GM21526 (cell line): Measurements from ENCODE around the gene GBGT1.
"Not testable (repeated sequence)": the region's sequence is repeated elsewhere in the genome, so short reads cannot be mapped to it uniquely, and the experiment has no call there.

Source experiments
- ATAC-seq: cut with Tn5 transposase; IDR thresholded peaks from one replicate; pipeline ENCODE4 v1.9.1; 2021; ENCODE audit warnings: moderate library complexity; ENCODE audit not compliant: unreplicated experiment, low FRiP score

The GBGT1 gene

DNA sequence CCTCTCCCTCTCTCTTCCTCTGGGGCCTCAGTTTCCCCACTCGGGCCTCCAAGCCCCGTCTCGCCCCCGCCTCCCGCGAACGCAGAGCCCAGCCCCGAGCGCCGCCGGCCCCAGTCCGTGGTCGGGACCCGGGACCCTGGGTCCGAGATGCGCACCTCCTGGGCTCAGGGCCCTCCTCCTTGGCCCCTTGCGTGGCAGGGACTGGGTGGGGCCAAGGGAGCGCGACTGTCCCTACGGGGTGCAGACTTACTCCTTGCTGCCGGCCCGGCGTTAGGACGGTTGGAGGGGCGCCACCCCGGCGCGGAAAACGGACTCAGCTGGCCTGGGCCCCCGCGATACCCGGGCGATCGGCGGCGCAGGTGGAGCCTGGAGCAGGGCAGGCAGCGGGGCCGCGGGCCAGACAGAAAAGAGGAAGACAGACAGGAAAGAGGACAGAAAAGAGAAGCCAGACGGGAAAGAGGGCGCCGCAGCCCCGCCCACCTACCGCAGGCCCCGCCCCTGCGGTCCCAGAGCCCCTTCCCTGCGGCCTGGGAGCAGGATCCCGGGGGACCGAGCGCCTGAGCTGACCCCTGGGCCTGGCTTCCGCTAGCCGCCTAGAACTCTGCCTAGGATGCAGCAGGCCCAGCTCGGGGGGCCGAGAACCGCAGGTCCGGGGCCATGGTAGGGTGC, at the start of gene GBGT1:
Gene GBGT1 (minus strand): TSS at position 411 of the 669 bp plus-strand sequence. CDS start 1,502 bp downstream, outside the sequence.
- ATAC-seq = no peak

GRCh38 chr9:133210609-133211008, 46.9 kb upstream of the GBGT1 start:
- ATAC-seq = no peak

GRCh38 chr9:133210202-133210532, 46.5 kb upstream of the GBGT1 start:
- no peak for ATAC-seq

DNA sequence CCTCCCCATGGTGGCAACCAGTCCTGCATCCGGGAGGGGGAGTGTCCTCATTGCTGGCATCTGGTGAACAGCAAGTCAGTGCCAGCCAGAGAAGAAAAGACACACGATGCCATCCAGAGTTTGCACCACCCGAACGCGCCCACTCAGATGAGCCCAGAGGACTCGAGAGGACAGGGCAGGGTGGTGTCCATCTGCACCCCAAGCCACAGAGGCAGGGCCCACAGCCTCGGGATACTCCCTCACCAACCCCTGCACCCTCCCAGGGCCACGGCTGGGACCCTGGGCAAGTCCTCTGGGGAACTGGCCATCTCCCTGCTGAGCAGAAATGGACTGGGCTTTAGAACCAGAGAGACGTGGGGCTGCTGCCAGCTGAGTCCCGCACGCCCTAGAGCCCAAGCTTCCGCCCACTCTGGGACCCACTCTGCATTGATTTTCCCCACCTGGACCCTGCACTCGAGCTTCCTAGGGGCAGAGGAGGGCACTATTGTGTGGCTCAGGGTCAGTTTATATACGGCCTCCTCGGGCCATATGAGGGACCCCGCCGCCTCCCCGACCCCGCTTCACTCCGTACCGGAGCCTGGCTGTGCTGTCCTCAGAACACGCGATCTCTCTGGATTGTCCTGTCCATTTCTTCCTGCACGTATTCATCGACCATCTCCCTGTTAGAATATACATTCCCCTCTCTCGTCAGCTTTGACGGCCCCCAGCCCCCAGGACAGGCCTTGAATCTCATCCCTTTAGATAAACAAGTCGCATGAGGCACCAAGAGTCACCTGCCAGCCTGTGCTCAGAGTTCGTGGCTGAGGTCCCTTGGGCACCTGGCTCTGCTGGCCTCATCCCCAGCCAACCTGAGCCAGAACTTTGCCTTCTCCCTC, 45.9 kb upstream of the GBGT1 start:
- ATAC-seq = not testable (repeated sequence)

DNA sequence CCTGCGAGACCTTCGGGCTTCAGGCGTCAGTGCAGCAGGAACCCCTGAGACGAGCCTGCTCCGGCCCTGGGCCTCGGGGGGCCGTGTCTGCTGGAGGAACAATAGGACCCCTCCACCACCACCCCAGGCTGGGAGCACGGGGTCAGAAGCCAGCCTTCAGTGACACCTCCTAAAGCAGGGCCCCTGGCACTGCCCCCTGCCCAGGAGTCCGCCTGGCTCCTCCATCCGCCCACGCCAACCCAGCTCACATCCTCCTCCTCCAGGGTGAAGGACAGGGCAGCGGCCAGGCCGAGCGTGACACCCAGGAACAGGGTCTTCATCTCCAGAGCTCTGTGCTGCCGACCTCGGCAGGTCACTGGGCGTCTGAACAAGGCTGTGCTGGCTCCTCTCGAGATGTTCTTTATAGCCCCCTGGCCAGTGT, 45.2 kb upstream of the GBGT1 start, which contains the start of gene OBP2B:
Gene OBP2B (minus strand): TSS at position 371 of the 421 bp plus-strand sequence. CDS start 51 bp downstream, at position 320.
- not testable (repeated sequence) for ATAC-seq

GRCh38 chr9:133208171-133208879, 44.6 kb upstream of the GBGT1 start:
- ATAC-seq = not testable (repeated sequence)

GRCh38 chr9:133207540-133208170, 43.9 kb upstream of the GBGT1 start:
- no peak for ATAC-seq

DNA sequence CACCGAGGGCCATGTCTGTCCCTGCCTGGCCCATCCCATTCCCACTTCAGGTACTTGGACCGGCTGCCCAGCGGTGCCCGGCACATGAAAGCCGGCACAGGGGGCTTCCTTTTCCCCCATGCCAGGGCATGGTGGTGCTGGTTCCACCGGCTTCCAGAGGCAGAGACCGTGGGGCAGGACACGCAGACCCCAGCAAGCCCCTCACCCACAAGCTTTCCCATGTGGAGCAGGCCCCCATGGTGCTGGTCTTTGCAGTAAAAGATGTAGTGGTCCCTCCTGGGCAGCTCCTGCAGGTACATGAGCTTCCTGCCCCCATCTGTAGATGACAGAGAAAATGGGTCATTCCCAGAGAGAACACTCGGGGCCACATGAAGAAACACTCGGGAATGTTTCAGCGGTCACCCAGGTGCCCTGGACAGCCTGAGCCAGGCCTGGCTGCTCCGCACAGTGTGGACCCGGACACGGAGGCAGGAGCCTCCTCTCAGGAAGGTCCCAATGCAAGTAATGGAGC, 43.4 kb upstream of the GBGT1 start:
- ATAC-seq = no peak

DNA sequence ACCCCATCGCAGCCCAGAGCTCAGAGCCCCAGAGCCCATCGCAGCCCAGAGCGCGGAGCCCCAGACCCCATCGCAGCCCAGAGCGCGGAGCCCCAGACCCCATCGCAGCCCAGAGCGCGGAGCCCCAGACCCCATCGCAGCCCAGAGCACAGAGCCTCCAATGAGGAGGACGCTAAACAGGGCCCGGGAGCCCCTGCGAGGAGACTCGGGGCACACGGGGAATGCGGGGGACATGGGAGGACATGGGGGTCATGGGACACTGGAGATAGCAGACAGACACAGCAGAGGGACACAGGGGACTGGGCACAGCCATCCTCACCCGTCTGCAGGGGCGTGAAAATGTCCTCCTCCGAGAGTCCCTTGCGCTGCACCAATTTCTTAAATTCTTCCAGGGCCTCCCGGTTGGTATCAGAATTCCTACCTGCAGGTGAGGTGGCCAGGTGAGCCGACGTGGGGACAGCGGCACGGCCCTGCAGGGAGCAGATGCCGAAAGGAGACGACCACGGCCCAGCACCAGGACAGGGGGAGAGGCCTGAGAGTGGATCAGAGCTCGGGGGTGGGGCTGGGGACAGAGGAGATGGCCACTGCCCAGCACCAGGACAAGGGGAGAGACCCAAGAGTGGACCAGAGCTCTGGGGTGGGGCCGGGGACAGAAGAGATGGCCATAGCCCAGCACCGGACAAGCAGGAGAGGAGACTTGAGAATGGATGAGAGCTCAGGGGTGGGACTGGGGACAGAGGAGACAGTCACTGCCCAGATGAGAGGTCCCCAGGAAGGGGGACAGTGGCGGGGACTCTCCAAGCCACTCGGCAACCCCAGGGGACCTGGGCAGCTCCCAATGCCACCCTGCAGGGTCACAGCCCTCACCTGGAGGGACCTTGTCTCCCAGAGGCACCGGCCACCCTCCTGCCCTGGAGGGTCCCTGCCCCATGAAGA, 42.5 kb upstream of the GBGT1 start:
- no peak for ATAC-seq

DNA sequence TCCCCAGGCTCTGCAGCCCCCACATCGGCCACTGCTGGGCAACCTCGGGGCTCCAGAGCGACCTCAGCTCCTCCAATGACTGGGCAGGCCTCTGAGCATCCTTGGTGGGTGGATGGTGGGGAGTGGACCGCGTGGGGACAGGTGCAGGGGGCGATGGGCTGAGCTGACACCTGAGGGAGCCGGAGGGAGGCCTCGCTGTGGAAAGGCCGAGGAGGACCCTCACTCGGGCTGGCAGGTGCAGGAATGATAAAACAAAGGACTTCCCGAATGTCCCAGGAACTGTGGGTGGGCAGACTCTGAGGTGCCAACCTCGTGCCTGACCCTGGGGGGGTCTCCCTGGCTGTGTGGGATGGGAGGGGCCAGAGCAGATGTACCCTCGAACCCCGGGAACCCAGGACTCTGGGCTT, 41.8 kb upstream of the GBGT1 start:
- ATAC-seq = not testable (repeated sequence)

DNA sequence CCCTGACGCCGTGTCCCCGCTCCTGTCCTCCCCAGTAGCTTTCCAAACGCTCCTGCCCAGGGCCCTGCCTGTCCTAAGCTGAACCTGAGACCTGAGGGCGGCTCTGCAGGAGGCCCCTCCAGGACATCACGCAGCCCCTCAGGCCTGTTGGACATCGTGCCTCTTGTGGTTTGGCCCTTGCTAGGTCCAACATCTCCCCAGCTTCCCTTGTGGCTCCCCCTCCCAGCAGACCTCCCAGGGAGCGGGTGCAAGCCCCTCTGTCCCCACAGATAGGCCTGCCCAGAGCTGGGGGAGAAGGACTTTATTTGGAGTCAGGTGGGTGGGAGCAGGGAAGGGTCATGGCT, 41.3 kb upstream of the GBGT1 start:
- no peak for ATAC-seq

DNA sequence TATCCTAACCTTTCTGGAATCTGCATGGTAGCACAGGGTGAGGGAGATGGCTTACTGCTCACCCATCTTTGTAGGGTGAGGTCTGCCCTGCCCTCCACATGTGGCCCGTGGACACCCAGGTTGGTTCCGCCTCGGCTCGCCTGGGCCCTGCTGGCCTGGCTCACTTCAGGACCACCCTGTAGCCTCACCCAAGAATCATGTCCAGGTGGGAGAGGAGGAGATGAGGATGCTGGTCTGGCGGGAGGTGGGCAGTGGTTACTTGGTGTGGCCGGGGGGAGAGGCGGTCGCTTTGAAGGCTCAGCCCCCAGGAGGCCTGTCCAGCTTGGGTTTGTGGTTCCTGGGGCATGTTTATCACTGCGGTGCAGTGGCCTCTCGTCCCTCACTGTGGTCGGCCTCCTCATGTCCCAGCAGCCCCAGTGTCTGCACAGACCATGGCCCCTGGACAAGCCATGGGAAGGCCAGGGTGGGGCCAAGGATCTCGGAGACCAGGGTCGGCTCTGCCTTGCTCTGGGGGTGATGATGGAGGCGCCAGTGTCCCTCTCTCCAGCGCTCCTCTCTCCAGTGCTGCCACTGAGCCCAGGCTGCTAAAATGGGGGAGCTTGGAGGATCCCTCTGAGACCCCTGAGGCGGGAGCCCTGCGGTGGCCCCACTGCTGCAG, 40.8 kb upstream of the GBGT1 start:
- ATAC-seq = no peak

- no peak for ATAC-seq
Observed at GRCh38 chr9:133203506-133204075, 39.9 kb upstream of the GBGT1 start.

- ATAC-seq = no peak
Observed at GRCh38 chr9:133202688-133203453, 39.2 kb upstream of the GBGT1 start.

- ATAC-seq = no peak
Observed at GRCh38 chr9:133202145-133202513, 38.4 kb upstream of the GBGT1 start.

DNA sequence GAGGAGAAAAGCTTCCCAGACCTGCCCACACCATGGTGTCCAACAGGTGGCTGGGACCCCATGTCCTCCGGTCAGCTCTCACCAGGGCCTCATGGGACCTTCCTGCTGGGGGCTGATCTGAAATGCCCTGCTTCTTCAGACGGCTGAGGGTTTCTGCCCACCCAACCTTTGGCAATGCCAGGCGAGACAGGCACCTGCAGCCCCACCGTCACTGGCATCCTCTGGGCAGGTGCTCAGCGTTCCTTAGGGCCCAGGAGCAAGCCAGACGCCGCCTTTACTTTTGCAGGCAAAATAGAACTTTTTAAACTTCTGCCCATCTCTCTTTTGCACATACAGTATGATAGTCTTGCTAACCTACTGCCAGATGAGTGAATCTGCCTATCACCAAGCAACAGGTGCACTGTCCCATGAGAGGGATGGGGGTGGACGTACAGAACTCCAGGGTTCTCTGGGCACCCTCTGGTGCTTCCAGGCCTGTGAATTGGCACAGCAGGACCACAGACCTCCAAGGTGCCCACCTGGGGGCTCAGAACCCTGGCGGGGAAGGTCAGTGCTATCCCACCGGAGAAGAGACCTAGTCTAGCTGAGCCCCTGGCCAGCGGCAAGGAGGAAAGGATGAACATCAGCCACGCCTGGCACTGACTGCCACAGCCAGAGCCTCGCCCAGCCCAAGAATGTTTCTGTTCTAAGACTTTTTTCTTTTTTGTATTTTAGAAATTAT, 37.9 kb upstream of the GBGT1 start:
- ATAC-seq = no peak

DNA sequence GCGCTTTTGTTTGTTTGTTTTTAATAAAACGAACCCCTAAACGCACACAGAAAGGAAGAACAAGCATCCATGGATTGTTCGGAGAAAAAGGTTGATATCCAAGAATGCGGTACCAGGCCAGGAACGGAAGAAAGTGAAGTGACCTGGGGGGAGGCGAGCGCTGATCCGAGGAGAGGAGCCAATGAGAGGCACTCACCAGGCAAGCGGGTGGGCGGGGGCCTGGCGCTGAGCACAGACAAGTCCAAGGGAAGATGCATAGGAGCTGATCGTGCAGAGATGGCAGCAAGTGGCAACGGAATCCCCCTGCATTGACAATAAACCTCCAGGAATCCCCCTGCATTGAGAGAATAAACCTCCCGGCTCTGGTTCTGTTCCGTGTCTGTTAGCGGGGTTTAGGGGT, 36.9 kb upstream of the GBGT1 start:
- no peak for ATAC-seq
